Testis (tissue), 3 donors: Measurements from ENCODE around the gene OR52A5. TPM values are rescaled to one million over a fixed set of nuclear protein-coding genes. Genes with fewer than 3 reads are reported as not detected.

Experiments used
- DNase-seq: peaks from one replicate; pipeline ENCODE4 v3.0.0-alpha.2; 2019
- H3K27ac ChIP-seq, 2 donors: fragments of 200-600 bp; sonication (generic); one replicate each; pipeline ENCODE4 v1.5.1; 2019
- H3K27me3 ChIP-seq: fragments of 200-600 bp; sonication (generic); one replicate; pipeline ENCODE4 v1.5.1; 2019
- H3K36me3 ChIP-seq: fragments of 200-600 bp; sonication (generic); one replicate; pipeline ENCODE4 v1.5.1; 2017; ENCODE audit warnings: low read depth; ENCODE audit errors: missing control alignments
- H3K4me1 ChIP-seq: fragments of 200-600 bp; sonication (generic); one replicate; pipeline ENCODE4 v1.5.1; 2019
- H3K4me3 ChIP-seq, 2 donors: fragments of 200-600 bp; sonication (generic); one replicate each; pipeline ENCODE4 v1.5.1; 2017 to 2019
- H3K9me3 ChIP-seq: fragments of 200-600 bp; sonication (generic); one replicate; pipeline ENCODE4 v1.5.1; 2017
- POLR2A ChIP-seq: fragments of 450-650 bp; IDR thresholded peaks from one replicate; pipeline ENCODE4 v1.6.1; 2017; ENCODE audit warnings: antibody characterized with exemption, mild to moderate bottlenecking, moderate library complexity
- WGBS, 2 donors: methylation state at CpG; one replicate each; pipeline ENCODE4 v1.1.5; 2018; 5-methylcytosine and 5-hydroxymethylcytosine counted together
- intact Hi-C: fragments of 100-400 bp; cut with DNase I; formaldehyde crosslinking; loops from one replicate; pipeline ENCODE4 v1.15.1; 2023; ENCODE audit warnings: low total_unique reads
- polyA plus RNA-seq: library from polyadenylated mRNA; stranded (reverse); fragments of 350-450 nt; fragmentation: Illumina TruSeq; extraction: RNeasy Lipid Tissue Mini Kit (QIAGEN cat#74804); gene quantifications from one replicate; pipeline ENCODE4 v1.2.3, GENCODE V29; 2014; ENCODE audit warnings: low read depth, low replicate concordance; ENCODE audit not compliant: insufficient read depth
- total RNA-seq, 2 donors: library from RNA; depleted of rRNA; stranded (reverse); fragments of >200 nt; gene quantifications; one replicate each; pipeline ENCODE4 v1.2.3, GENCODE V29; 2016
- TF ChIP-seq, protein P1 (sequence below), 3 experiments: fragments of 450-650 bp in 2 of 3; fragments of 200-600 bp in 1 of 3; sonication (generic) in 1 of 3; IDR thresholded peaks; one replicate each; pipeline ENCODE4 v1.5.1; 2016 to 2019; ENCODE audit warnings: antibody characterized with exemption in 3 of 3, mild to moderate bottlenecking in 2 of 3, moderate library complexity in 1 of 3

OR52A5 gene
- total and polyA plus RNA-seq, 3 donors from 2014 or later = 0.37 to 0.55 TPM; not detected in 1

- H3K36me3 ChIP-seq = no peaks in the 10 kb centered on the region
- no peaks in the 10 kb centered on the region for H3K9me3 ChIP-seq
- H3K27ac ChIP-seq = no peak overlapping the region
- no peak for DNase-seq
- TF ChIP-seq, protein P1, sequence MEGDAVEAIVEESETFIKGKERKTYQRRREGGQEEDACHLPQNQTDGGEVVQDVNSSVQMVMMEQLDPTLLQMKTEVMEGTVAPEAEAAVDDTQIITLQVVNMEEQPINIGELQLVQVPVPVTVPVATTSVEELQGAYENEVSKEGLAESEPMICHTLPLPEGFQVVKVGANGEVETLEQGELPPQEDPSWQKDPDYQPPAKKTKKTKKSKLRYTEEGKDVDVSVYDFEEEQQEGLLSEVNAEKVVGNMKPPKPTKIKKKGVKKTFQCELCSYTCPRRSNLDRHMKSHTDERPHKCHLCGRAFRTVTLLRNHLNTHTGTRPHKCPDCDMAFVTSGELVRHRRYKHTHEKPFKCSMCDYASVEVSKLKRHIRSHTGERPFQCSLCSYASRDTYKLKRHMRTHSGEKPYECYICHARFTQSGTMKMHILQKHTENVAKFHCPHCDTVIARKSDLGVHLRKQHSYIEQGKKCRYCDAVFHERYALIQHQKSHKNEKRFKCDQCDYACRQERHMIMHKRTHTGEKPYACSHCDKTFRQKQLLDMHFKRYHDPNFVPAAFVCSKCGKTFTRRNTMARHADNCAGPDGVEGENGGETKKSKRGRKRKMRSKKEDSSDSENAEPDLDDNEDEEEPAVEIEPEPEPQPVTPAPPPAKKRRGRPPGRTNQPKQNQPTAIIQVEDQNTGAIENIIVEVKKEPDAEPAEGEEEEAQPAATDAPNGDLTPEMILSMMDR (IDR thresholded peaks at IDR 0.05) = no peak
- no peak for TF ChIP-seq POLR2A
- H3K4me3 ChIP-seq = no peak overlapping the region
- 81 to 91% methylated on average over 3 of the region's 3 CpGs for WGBS, 2 donors
- no peaks in the 10 kb centered on the region for H3K27me3 ChIP-seq
- intact Hi-C loops = no loop called here
- no peaks in the 10 kb centered on the region for H3K4me1 ChIP-seq
These were observed 22.8 kb downstream of the OR52A5 start for GRCh38 chr11:5115339-5115738.

DNA sequence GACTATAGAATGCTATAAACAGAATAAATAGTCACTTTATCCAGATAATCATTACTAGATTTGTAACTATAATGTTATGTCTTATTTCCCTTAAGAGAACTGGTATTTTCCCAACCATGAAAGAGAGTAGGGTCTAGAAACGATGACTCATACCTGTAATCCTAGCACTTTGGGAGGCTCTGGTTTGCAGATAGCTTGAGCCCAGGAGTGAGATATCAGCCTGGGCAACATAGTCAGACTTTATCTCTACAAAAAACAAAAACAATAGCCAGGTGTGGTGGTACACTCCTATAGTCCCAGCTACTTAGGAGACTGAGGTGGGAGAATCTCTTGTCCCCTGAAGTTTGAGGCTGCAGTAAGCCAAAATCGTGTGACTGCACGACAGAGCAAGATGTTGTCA, 30.9 kb downstream of the OR52A5 start:
- 82 to 83% methylated on average over 3 of the region's 3 CpGs for WGBS, 2 donors
- intact Hi-C loops = no loop called here
- no peaks in the 10 kb centered on the region for H3K36me3 ChIP-seq
- TF ChIP-seq, protein P1 (IDR thresholded peaks at IDR 0.05) = no peak
- TF ChIP-seq POLR2A = no peak
- no peak for DNase-seq
- H3K4me1 ChIP-seq = no peaks in the 10 kb centered on the region
- no peak overlapping the region for H3K27ac ChIP-seq
- H3K27me3 ChIP-seq = no peaks in the 10 kb centered on the region
- H3K4me3 ChIP-seq = no peak overlapping the region
- H3K9me3 ChIP-seq = no peaks in the 10 kb centered on the region

GRCh38 chr11:5103066-5103465, 35.1 kb downstream of the OR52A5 start:
- Histone ChIP-seq H3K9me3 (no peaks in the 10 kb centered on the region), H3K4me3 (no peak overlapping the region), H3K36me3 (no peaks in the 10 kb centered on the region), H3K4me1 (no peaks in the 10 kb centered on the region), H3K27me3 (no peaks in the 10 kb centered on the region), H3K27ac (no peak overlapping the region)
- intact Hi-C loops = no loop called here
- TF ChIP-seq, protein P1 (IDR thresholded peaks at IDR 0.05) = no peak
- no peak for TF ChIP-seq POLR2A
- DNase-seq = no peak

DNA sequence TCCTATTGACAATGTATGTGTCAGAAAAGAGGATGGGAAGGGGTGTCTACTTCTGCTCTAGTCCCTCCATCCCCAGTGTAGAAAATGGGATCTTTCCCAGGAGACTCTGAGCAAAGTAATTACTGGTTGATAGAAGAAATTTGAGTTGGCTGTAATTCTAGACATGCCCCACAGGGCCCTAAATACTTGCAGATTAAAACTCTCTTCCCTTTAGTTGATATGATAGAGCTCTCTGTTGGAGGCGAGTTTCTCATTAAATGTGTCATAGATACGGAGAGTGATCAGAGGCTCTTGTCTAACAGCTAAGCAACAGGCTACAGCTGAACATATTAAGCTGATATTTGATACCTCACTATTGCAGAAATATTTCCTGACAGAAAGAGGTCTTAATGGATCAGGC, 35.9 kb downstream of the OR52A5 start:
- intact Hi-C loops = no loop called here
- Histone ChIP-seq H3K27ac (no peak overlapping the region), H3K4me3 (no peak overlapping the region), H3K4me1 (no peaks in the 10 kb centered on the region), H3K36me3 (no peaks in the 10 kb centered on the region), H3K27me3 (no peaks in the 10 kb centered on the region), H3K9me3 (no peaks in the 10 kb centered on the region)
- DNase-seq = no peak
- TF ChIP-seq, protein P1 (IDR thresholded peaks at IDR 0.05) = no peak
- TF ChIP-seq POLR2A = no peak
- WGBS, 2 donors = 54% methylated on average over 2 of the region's 2 CpGs

GRCh38 chr11:5096011-5096410, 42.1 kb downstream of the OR52A5 start:
- Histone ChIP-seq H3K4me1 (no peaks in the 10 kb centered on the region), H3K27ac (no peak overlapping the region), H3K4me3 (no peak overlapping the region), H3K9me3 (no peaks in the 10 kb centered on the region), H3K27me3 (no peaks in the 10 kb centered on the region), H3K36me3 (no peaks in the 10 kb centered on the region)
- intact Hi-C loops = no loop called here
- TF ChIP-seq, protein P1 (IDR thresholded peaks at IDR 0.05) = no peak
- no peak for TF ChIP-seq POLR2A
- no peak for DNase-seq
- WGBS, 2 donors = 87 to 90% methylated on average over 2 of the region's 2 CpGs
